ENCODE results near the gene NEUROD1.
A peak's percentile ranks its signal among the peaks of the same experiment; 100 is the strongest.

NEUROD1 gene

GRCh38 chr2:181680937-181681811 lies 857 bp upstream of the NEUROD1 start:
- DNase-seq (ENCODE audit: low read depth in 2 of 2, low spot score in 1 of 2) = no peak

GRCh38 chr2:181679544-181679979 lies 755 bp downstream of the NEUROD1 start:
- no peak for DNase-seq (ENCODE audit: low read depth in 2 of 2, low spot score in 1 of 2)

DNA sequence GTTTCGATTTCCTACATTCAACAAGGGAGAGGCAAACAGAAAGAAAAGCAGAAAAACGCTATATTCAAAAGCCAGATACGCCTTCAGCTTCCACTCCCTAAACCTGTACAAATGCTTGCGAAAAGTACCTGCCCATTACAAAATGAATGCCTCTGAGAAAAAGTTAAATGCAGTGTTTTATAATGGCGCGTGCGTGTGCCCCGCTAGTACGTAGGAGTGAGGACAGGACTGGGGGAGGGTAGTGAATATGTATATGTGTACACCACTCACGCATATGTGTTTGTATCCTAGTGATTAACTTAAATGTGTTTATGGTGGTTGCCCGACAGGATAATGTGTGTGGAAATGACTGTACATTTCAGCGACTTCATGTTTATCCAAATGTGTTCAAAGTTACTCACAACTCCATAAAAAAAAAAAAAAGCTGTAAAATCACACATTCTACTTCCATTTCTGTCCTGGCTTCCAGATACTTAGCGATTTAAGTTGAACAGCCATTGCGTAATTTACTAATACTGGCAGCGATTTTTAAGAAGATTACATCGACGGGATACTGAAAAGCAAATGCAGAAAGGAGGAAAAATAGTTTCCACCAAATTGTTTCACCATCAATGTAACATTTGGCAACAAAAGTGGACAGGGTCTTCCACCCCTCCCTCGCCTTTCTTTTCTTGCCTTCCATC lies 1.3 kb downstream of the NEUROD1 start:
- DNase-seq (ENCODE audit: low read depth in 2 of 2, low spot score in 1 of 2) = no peak

GRCh38 chr2:181677912-181678586 lies 2.3 kb downstream of the NEUROD1 start:
- DNase-seq (ENCODE audit: low read depth in 2 of 2, low spot score in 1 of 2) = peak in 1 of 2 donors; percentile 3

GRCh38 chr2:181675254-181675653 lies 5.1 kb downstream of the NEUROD1 start:
- DNase-seq (ENCODE audit: low read depth in 2 of 2, low spot score in 1 of 2) = no peak

- DNase-seq (ENCODE audit: low read depth in 2 of 2, low spot score in 1 of 2) = no peak
These were observed 5.9 kb downstream of the NEUROD1 start for GRCh38 chr2:181674461-181674860.

- no peak for DNase-seq (ENCODE audit: low read depth in 2 of 2, low spot score in 1 of 2)
These were observed 7.1 kb downstream of the NEUROD1 start for GRCh38 chr2:181673173-181673572.

DNA sequence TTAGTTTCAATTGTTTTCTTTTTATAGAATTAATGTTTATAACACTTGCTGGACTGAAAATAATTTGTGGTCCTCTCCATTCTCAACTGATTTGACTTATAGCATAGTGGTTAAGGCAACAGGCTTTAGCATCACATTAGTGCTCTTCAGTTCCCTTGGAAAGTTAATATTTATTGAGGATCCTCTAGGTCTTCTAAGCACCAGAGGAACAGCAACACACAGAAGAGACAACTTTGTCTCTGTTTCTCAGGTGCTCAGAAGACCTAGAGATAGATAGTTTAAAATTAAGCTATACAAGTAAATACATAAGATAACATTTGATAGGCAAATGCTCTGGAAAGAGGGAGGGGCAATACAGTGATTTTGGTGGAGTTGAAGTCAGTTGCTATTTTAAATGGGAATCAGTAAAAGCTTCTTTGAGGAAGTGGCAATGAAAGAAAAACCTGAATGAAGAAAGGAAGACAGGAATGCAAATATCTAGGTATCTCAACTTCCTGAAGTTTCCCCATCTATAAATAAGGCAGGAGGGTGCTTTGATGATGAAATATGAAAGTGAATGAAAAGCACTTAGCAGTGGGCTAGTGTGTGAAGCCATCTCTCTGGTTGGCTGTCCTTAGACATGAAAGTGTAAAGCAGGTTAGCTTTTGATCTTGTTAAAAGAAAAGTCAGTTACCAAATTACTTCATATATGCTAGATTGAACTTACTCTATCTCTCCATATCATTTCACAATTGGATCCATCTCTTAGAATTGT lies 7.9 kb downstream of the NEUROD1 start:
- no peak for DNase-seq (ENCODE audit: low read depth in 2 of 2, low spot score in 1 of 2)

DNA sequence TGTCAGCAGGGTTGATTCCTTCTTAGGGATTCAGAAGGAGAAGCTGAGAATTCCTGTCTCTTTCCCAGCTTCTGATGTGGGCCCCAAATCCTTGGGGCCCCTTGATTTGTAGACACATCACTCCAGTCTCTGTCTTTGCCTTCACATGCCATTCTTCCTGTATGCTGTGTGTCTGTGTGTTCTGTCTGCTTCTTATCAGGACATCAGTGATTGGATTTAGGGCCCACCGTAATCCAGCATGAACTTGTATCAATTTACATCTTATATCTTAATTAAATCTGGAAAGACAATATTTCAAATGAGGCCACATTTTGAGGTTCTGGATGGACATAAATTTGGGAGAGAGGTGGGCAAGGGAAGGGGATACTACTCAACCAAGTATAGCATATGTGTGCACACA lies 9.7 kb downstream of the NEUROD1 start:
- no peak for DNase-seq (ENCODE audit: low read depth in 2 of 2, low spot score in 1 of 2)

DNA sequence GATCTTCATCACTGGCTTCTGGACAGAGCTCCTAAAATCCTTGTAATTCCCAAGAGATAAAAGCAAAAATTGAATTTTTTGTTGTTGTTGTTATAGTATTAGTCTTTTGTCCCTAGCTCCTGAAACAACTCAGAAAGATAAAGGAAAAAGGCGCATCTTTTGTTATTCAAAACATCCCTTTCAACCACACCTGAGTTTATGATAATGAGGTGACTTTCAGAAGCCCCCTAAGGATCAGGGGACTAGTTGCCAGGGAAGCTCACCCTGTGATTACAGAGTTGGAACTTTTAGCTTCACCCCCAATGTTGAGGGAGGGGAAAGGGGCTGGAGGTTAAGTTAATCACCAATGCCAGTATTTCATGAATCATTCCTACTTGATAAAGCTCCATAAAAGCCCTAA lies 13.1 kb downstream of the NEUROD1 start:
- DNase-seq (ENCODE audit: low read depth in 2 of 2, low spot score in 1 of 2) = no peak

DNA sequence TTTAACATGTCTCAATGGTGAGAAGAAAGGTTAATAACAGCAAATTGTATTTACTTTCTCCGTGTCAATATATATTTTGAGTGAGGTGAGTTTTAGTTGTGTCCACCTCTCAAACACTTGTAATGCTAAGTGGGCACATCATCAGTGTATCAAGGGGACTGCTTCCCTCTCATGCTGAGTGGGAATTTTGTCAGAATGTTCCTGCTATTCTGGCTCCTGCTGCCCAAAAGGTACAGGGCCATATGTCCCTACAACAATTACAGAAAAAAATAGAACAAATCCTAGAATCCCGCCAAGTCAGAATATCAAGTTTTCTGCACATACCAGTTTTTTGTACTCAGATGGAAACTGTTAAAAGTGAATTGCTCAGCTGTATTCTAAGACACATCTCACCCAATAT lies 18.0 kb downstream of the NEUROD1 start:
- DNase-seq (ENCODE audit: low read depth in 2 of 2, low spot score in 1 of 2) = no peak

GRCh38 chr2:181660181-181660580 lies 20.1 kb downstream of the NEUROD1 start:
- DNase-seq (ENCODE audit: low read depth in 2 of 2, low spot score in 1 of 2) = no peak

DNA sequence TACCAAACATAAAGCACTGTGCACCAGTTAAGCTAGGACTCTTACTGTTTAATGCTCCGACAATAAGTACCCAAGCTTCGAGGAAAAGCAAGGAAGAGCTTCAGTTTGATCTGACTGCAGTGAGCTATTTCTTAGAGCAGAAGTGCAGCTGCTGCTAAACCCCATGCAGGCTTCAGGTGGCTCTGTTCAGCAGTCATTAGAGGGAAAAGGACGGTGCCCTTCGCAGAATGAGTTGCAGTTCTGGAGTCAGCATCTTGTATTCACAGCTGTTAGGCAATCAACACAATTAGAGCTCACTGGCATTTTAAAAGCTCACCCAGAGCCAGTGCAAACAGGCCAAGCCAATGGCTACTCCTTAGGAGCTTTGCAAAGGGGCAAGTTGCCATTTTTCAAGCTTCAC lies 21.9 kb downstream of the NEUROD1 start:
- DNase-seq (ENCODE audit: low read depth in 2 of 2, low spot score in 1 of 2) = no peak

DNA sequence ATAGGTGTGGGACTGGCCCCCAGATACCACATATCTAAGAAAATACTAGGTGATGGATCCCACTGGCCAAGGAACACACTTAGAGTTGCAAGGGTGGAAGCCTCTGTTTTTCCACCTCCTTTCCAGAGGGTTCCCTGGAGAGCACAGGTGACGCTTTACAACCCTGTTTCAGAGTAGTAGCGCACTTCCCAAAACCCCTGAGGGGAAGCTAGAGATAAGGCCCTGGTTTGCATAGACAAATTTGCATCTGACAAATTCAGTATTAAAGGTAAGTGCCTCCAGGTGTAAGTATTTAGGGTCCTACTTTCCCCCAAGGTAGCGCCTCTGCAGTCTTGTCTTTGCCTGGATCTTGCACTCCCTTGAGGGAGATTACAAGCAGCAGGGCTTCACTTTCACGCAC lies 22.9 kb downstream of the NEUROD1 start:
- no peak for DNase-seq (ENCODE audit: low read depth in 2 of 2, low spot score in 1 of 2)

GRCh38 chr2:181656450-181657291 lies 23.6 kb downstream of the NEUROD1 start, which contains the start of gene CERKL:
CERKL (minus strand) TSS chr2:181657105; CDS start chr2:181657006, 99 bp downstream.
- DNase-seq (ENCODE audit: low read depth in 2 of 2, low spot score in 1 of 2) = no peak

DNA sequence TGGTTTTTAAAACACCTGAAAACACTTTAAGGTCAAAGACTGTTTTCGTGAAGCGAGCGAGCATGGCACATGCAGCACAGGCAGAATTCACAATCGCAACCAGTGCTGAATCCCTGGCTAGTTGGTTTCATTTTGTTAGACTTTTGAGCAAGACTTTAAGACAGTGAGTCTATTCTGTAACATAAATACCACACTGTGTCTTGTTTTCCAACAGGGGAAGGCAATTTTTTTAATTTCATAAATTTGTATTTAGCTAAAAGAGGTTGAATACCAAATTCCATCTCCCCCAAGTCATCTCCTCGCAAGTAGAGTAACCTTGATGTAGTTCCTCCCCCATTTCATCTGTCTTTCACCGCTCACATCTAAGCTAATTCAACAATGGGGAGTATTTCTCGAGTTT lies 24.8 kb downstream of the NEUROD1 start:
- DNase-seq (ENCODE audit: low read depth in 2 of 2, low spot score in 1 of 2) = no peak

GRCh38 chr2:181649436-181649979 lies 30.8 kb downstream of the NEUROD1 start:
- no peak for DNase-seq (ENCODE audit: low read depth in 2 of 2, low spot score in 1 of 2)

GRCh38 chr2:181648478-181649155 lies 31.7 kb downstream of the NEUROD1 start:
- no peak for DNase-seq (ENCODE audit: low read depth in 2 of 2, low spot score in 1 of 2)

DNA sequence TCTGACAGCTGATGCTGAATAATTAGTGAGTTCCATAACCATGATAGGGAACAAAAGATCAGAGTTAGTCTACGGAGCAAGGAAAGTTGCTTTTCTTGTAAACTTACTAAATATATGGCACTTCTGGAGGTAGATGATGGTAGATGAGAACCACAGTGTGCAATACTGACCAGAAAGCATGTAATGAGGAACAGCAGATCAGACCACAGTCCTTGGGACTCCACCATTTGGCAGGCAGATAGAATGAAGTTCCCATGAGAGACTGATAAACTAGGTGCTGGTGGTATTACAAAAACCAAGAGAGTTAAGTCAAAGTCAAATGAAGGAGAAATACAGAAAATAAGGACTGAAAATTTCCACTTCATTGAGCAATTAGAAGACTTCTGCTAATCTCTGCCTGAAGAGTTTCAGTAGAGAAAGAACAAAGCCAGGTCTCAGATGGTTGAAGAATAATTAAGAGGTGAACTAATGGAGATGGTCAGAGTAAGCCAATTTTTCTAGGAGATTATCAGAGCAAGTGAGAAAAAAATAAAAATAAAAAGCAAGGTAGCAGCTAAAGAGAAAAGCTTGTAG lies 33.8 kb downstream of the NEUROD1 start:
- DNase-seq (ENCODE audit: low read depth in 2 of 2, low spot score in 1 of 2) = no peak
